GM12878 (cell line): ENCODE results near the gene CACNA2D3.

Source experiments
- ATF7 ChIP-seq: fragments of 450-650 bp; IDR thresholded peaks from 2 replicates; pipeline ENCODE4 v1.6.1; 2016; ENCODE audit warnings: low read depth, mild to moderate bottlenecking
- CEBPB ChIP-seq, 2 experiments: fragments of 150-350 bp in 1 of 2; IDR thresholded peaks; 2 replicates each; pipeline ENCODE4 v1.6.1; 2012 to 2014; ENCODE audit warnings: low read depth in 2 of 2, low read length in 2 of 2, borderline replicate concordance in 1 of 2, inconsistent platforms in 1 of 2
- CREM ChIP-seq: IDR thresholded peaks from 2 replicates; pipeline ENCODE4 v1.6.1; 2014; ENCODE audit warnings: antibody characterized with exemption, low read depth
- CTCF ChIP-seq, 3 experiments: IDR thresholded peaks in 2 of 3; conservative IDR thresholded peaks in 1 of 3; 2 replicates each; pipeline ENCODE4 v1.5.1; 2011; ENCODE audit warnings: low read depth in 3 of 3, low read length in 3 of 3, mild to moderate bottlenecking in 3 of 3, control low read depth in 2 of 3, moderate library complexity in 2 of 3, inconsistent platforms in 1 of 3, mixed read lengths in 1 of 3; ENCODE audit not compliant: control insufficient read depth in 2 of 3, insufficient read depth in 1 of 3; ENCODE audit errors: extremely low read depth in 1 of 3
- ETV6 ChIP-seq, 2 experiments: fragments of 450-650 bp in 1 of 2; IDR thresholded peaks in 1 of 2; conservative IDR thresholded peaks in 1 of 2; 2 replicates each; pipeline ENCODE4 v1.6.1; 2014; ENCODE audit warnings: antibody characterized with exemption in 1 of 2, borderline replicate concordance in 1 of 2, low read depth in 1 of 2, mild to moderate bottlenecking in 1 of 2, moderate library complexity in 1 of 2
- POLR2A ChIP-seq: IDR thresholded peaks from 2 replicates; pipeline ENCODE4 v1.6.1; 2011; ENCODE audit warnings: low read depth, mild to moderate bottlenecking, low read length
- SUZ12 ChIP-seq: fragments of 200-600 bp; sonication (generic); IDR thresholded peaks from one replicate; pipeline ENCODE4 v1.6.1; 2018; ENCODE audit warnings: antibody characterized with exemption, mild to moderate bottlenecking; ENCODE audit not compliant: unreplicated experiment
- TARDBP ChIP-seq: IDR thresholded peaks from 2 replicates; pipeline ENCODE4 v1.6.1; 2016; ENCODE audit warnings: borderline replicate concordance
- TCF7 ChIP-seq: IDR thresholded peaks from 2 replicates; pipeline ENCODE4 v1.6.1; 2014; ENCODE audit warnings: antibody characterized with exemption, borderline replicate concordance
- ZSCAN29 ChIP-seq: fragments of 450-650 bp; IDR thresholded peaks from 2 replicates; pipeline ENCODE4 v1.6.1; 2017; ENCODE audit warnings: mild to moderate bottlenecking, moderate library complexity
- ZZZ3 ChIP-seq: IDR thresholded peaks from 2 replicates; pipeline ENCODE4 v1.6.1; 2011; ENCODE audit warnings: low read depth; ENCODE audit not compliant: control insufficient read depth, insufficient read length

GRCh38 chr3:54731732-54732445 is 609.5 kb downstream of the CACNA2D3 start:
- TF ChIP-seq CTCF (IDR thresholded peaks at IDR 0.05 in 2 of 3, conservative IDR thresholded peaks at IDR 0.05 in 1 of 3; ENCODE audit: control insufficient read depth in 2 of 3, extremely low read depth in 1 of 3, insufficient read depth in 1 of 3, low read depth in 3 of 3, low read length in 3 of 3) (no peak), TARDBP (no peak), ZZZ3 (no peak), ETV6 (conservative IDR thresholded peaks at IDR 0.05 in 1 of 2, IDR thresholded peaks at IDR 0.05 in 1 of 2; ENCODE audit: borderline replicate concordance in 1 of 2, low read depth in 1 of 2) (no peak), ZSCAN29 (no peak), TCF7 (no peak), POLR2A (no peak), CEBPB (IDR thresholded peaks at IDR 0.05; ENCODE audit: borderline replicate concordance in 1 of 2, low read depth in 2 of 2, low read length in 2 of 2) (no peak), CREM (no peak), SUZ12 (no peak), ATF7 (no peak)
